HepG2 (cell line): ENCODE results near the gene SLC17A5. TPM values are rescaled to one million over a fixed set of nuclear protein-coding genes. Genes with fewer than 3 reads are reported as not detected.

ENCODE experiments used
- MEIS1 ChIP-seq: sonication (generic); formaldehyde crosslinking; IDR thresholded peaks from 2 replicates; pipeline ENCODE4 v1.9.0; 2021; ENCODE audit warnings: mild to moderate bottlenecking, missing genetic modification reagents, moderate library complexity, borderline replicate concordance
- SMARCE1 ChIP-seq: fragments of 450-650 bp; IDR thresholded peaks from 2 replicates; pipeline ENCODE4 v1.6.1; 2017; ENCODE audit warnings: borderline replicate concordance
- ZNF446 ChIP-seq: sonication (generic); formaldehyde crosslinking; IDR thresholded peaks from 2 replicates; pipeline ENCODE4 v1.5.0; 2020; ENCODE audit warnings: mild to moderate bottlenecking, missing genetic modification reagents
- ZNF558 ChIP-seq: sonication (generic); formaldehyde crosslinking; IDR thresholded peaks from 2 replicates; pipeline ENCODE4 v1.9.0; 2022; ENCODE audit warnings: mild to moderate bottlenecking, missing genetic modification reagents, borderline replicate concordance
- ZSCAN29 ChIP-seq: sonication (generic); formaldehyde crosslinking; conservative IDR thresholded peaks from 2 replicates; pipeline ENCODE4 v1.4.0; 2020; ENCODE audit warnings: mild to moderate bottlenecking, missing genetic modification reagents
- polyA plus RNA-seq, 8 experiments: library from polyadenylated mRNA; depleted of rRNA in 3 of 8; stranded (reverse) in 7 of 8; unstranded in 1 of 8; fragments of >200 nt; fragmentation: Illumina TruSeq in 4 of 8; extraction: Trizol in 4 of 8; gene quantifications; 2 replicates each; pipeline versions ENCODE4 v1.2.1 to v1.2.3, GENCODE V29; 2011 to 2016; ENCODE audit warnings: low read depth in 4 of 8, missing spikeins in 1 of 8, mixed read lengths in 1 of 8; ENCODE audit not compliant: insufficient read depth in 1 of 8
- total RNA-seq, 5 experiments: library from RNA; depleted of rRNA; stranded (reverse); fragments of >200 nt; fragmentation: Illumina TruSeq; extraction: Trizol; gene quantifications; 2 replicates each; pipeline ENCODE4 v1.2.3, GENCODE V29; 2016; ENCODE audit warnings: low read depth in 1 of 5
- TF ChIP-seq, protein P1 (sequence below): sonication (generic); formaldehyde crosslinking; IDR thresholded peaks from 2 replicates; pipeline ENCODE4 v1.5.1; 2020; ENCODE audit warnings: mild to moderate bottlenecking, missing genetic modification reagents, moderate library complexity
- TF ChIP-seq, protein P2 (sequence below): sonication (generic); formaldehyde crosslinking; IDR thresholded peaks from 2 replicates; pipeline ENCODE4 v1.4.0; 2020; ENCODE audit warnings: missing genetic modification reagents
- TF ChIP-seq, protein P3 (sequence below): sonication (generic); formaldehyde crosslinking; IDR thresholded peaks from 2 replicates; pipeline ENCODE4 v1.4.0; 2020; ENCODE audit warnings: mild to moderate bottlenecking, missing genetic modification reagents

SLC17A5 gene
- total and polyA plus RNA-seq, 2 of the 13 experiments (the other 11 are each of a cell fraction or from before 2014, with no cell fraction given), result 18.3 to 20.5 TPM

DNA sequence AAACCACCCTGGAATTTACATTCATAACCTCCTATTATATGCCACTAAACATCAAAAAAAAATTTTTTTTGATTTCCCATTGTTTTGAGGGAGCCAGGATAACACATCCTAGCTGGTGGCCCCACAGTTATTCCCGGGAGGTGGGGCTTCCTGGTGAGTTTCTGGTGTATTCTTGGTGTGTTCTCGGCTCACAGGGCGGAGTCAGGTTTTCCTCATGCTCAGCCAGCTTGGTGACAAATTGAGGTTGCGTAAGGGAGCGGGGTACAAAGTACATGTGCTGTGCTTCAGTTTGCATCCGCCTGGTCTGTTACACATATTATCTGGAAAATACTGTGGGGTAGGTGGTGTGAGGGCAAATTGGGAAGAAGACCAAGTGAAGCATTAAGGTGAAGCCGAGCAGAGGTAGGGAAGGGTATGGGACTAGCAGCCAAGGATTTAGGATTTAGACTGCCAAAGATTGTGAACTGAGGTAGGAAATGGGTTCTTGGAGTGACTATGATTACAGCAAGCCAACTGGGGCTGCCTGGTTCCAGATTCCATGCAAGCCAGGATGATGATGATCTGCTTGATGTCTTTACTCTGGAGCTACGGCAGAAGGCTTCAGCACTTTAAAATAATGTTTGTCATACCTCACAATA lies 86.7 kb downstream of the SLC17A5 start (continued):
- TF ChIP-seq ZNF446 (CRISPR knock-in tag), result no peak
- TF ChIP-seq, protein P1, sequence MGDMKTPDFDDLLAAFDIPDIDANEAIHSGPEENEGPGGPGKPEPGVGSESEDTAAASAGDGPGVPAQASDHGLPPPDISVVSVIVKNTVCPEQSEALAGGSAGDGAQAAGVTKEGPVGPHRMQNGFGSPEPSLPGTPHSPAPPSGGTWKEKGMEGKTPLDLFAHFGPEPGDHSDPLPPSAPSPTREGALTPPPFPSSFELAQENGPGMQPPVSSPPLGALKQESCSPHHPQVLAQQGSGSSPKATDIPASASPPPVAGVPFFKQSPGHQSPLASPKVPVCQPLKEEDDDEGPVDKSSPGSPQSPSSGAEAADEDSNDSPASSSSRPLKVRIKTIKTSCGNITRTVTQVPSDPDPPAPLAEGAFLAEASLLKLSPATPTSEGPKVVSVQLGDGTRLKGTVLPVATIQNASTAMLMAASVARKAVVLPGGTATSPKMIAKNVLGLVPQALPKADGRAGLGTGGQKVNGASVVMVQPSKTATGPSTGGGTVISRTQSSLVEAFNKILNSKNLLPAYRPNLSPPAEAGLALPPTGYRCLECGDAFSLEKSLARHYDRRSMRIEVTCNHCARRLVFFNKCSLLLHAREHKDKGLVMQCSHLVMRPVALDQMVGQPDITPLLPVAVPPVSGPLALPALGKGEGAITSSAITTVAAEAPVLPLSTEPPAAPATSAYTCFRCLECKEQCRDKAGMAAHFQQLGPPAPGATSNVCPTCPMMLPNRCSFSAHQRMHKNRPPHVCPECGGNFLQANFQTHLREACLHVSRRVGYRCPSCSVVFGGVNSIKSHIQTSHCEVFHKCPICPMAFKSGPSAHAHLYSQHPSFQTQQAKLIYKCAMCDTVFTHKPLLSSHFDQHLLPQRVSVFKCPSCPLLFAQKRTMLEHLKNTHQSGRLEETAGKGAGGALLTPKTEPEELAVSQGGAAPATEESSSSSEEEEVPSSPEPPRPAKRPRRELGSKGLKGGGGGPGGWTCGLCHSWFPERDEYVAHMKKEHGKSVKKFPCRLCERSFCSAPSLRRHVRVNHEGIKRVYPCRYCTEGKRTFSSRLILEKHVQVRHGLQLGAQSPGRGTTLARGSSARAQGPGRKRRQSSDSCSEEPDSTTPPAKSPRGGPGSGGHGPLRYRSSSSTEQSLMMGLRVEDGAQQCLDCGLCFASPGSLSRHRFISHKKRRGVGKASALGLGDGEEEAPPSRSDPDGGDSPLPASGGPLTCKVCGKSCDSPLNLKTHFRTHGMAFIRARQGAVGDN (CRISPR knock-in tag), result peak; percentile 35; the same call in 1 of the 2 replicates
- TF ChIP-seq MEIS1 (CRISPR knock-in tag), result peak; percentile 86; the same call in 1 of the 2 replicates
- TF ChIP-seq SMARCE1, result no peak
- TF ChIP-seq, protein P2, sequence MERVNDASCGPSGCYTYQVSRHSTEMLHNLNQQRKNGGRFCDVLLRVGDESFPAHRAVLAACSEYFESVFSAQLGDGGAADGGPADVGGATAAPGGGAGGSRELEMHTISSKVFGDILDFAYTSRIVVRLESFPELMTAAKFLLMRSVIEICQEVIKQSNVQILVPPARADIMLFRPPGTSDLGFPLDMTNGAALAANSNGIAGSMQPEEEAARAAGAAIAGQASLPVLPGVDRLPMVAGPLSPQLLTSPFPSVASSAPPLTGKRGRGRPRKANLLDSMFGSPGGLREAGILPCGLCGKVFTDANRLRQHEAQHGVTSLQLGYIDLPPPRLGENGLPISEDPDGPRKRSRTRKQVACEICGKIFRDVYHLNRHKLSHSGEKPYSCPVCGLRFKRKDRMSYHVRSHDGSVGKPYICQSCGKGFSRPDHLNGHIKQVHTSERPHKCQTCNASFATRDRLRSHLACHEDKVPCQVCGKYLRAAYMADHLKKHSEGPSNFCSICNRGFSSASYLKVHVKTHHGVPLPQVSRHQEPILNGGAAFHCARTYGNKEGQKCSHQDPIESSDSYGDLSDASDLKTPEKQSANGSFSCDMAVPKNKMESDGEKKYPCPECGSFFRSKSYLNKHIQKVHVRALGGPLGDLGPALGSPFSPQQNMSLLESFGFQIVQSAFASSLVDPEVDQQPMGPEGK (CRISPR knock-in tag), result peak; percentile 76
- TF ChIP-seq, protein P3, sequence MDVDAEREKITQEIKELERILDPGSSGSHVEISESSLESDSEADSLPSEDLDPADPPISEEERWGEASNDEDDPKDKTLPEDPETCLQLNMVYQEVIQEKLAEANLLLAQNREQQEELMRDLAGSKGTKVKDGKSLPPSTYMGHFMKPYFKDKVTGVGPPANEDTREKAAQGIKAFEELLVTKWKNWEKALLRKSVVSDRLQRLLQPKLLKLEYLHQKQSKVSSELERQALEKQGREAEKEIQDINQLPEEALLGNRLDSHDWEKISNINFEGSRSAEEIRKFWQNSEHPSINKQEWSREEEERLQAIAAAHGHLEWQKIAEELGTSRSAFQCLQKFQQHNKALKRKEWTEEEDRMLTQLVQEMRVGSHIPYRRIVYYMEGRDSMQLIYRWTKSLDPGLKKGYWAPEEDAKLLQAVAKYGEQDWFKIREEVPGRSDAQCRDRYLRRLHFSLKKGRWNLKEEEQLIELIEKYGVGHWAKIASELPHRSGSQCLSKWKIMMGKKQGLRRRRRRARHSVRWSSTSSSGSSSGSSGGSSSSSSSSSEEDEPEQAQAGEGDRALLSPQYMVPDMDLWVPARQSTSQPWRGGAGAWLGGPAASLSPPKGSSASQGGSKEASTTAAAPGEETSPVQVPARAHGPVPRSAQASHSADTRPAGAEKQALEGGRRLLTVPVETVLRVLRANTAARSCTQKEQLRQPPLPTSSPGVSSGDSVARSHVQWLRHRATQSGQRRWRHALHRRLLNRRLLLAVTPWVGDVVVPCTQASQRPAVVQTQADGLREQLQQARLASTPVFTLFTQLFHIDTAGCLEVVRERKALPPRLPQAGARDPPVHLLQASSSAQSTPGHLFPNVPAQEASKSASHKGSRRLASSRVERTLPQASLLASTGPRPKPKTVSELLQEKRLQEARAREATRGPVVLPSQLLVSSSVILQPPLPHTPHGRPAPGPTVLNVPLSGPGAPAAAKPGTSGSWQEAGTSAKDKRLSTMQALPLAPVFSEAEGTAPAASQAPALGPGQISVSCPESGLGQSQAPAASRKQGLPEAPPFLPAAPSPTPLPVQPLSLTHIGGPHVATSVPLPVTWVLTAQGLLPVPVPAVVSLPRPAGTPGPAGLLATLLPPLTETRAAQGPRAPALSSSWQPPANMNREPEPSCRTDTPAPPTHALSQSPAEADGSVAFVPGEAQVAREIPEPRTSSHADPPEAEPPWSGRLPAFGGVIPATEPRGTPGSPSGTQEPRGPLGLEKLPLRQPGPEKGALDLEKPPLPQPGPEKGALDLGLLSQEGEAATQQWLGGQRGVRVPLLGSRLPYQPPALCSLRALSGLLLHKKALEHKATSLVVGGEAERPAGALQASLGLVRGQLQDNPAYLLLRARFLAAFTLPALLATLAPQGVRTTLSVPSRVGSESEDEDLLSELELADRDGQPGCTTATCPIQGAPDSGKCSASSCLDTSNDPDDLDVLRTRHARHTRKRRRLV (CRISPR knock-in tag), result no peak
- TF ChIP-seq ZSCAN29 (CRISPR knock-in tag), result peak; percentile 85
- TF ChIP-seq ZNF558 (CRISPR knock-in tag), result peak; percentile 60; the same call in 1 of the 2 replicates
